B cell (primary cell): ENCODE measurements around the gene CBX8.

Experiments
- CTCF ChIP-seq: fragments of 200-600 bp; IDR thresholded peaks from one replicate; pipeline ENCODE4 v1.8.0; 2022; ENCODE audit warnings: antibody characterized with exemption, mild to moderate bottlenecking
- EZH2 ChIP-seq: IDR thresholded peaks from 2 replicates; pipeline ENCODE4 v1.6.1; 2012; ENCODE audit warnings: borderline replicate concordance, low read depth, mild to moderate bottlenecking, moderate library complexity, low read length; ENCODE audit not compliant: insufficient read depth, poor library complexity, severe bottlenecking

DNA sequence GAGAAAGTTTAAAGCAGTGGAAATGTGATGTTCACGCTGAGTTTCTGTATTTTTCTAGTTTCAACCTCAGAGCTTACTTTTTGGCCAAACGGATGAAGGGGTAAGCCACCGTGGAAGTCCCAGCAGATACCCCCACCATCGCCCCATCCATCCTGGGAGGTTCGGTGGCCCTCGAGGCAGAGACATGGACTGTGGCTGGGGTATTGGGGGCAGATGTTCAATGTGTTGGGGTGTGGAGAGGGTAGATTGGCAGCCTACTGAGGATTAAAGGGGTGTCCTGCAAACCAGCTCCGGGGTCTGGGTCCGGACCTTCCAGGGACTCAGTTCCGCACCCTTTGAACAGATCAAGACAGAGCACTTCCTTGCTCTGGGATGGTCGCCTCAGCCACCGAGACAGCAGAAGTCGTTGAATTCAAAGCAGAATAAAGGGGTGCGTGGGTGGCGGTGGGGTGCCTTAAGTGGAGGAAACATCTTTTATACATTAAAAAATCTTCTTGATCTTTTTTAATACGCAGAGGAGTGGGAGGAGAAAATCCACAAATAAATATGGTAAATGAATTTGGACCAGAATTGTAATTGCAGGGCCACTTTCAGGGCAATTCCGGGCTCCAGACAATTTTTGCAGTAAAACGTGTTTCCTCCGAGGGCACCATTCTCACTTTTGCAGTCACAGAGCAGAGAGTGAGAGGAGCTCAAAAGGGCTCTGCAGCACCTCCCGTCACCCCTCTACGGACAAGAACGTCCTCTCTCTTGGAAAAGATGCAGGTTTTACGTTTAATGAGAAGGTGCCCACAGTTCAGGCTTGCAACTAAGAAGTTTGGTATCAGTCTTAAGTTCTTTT lies 8.2 kb upstream of the CBX8 start:
- TF ChIP-seq CTCF (no peak), EZH2 (no peak)
